Skin of body (tissue), 2 donors: Measurements from ENCODE around the gene SNX17. TPM values are rescaled to one million over a fixed set of nuclear protein-coding genes. Genes with fewer than 3 reads are reported as not detected.
A peak's percentile ranks its signal among the peaks of the same experiment; 100 is the strongest.
"Not testable (repeated sequence)": the region's sequence is repeated elsewhere in the genome, so short reads cannot be mapped to it uniquely, and the experiment has no call there.

Source experiments
- DNase-seq: peaks from one replicate; lab custom pipeline; 2025; lab: John Stamatoyannopoulos, UW
- total RNA-seq: library from RNA; depleted of rRNA; stranded (reverse); fragments of >200 nt; gene quantifications from one replicate; pipeline ENCODE4 v1.2.3, GENCODE V29; 2014

The SNX17 gene, protein sequence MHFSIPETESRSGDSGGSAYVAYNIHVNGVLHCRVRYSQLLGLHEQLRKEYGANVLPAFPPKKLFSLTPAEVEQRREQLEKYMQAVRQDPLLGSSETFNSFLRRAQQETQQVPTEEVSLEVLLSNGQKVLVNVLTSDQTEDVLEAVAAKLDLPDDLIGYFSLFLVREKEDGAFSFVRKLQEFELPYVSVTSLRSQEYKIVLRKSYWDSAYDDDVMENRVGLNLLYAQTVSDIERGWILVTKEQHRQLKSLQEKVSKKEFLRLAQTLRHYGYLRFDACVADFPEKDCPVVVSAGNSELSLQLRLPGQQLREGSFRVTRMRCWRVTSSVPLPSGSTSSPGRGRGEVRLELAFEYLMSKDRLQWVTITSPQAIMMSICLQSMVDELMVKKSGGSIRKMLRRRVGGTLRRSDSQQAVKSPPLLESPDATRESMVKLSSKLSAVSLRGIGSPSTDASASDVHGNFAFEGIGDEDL
- total RNA-seq, result 53.7 TPM

- peak; percentile 99 for DNase-seq
Observed at GRCh38 chr2:27370026-27370815, at the start of gene SNX17, which contains the start of gene EIF2B4. Gene SNX17, plus strand, starts transcription at chr2:27370616. Its CDS starts 128 bp downstream, at chr2:27370744. Gene EIF2B4, minus strand, starts transcription at chr2:27370338. Its CDS starts 24 bp downstream, at chr2:27370314.

DNA sequence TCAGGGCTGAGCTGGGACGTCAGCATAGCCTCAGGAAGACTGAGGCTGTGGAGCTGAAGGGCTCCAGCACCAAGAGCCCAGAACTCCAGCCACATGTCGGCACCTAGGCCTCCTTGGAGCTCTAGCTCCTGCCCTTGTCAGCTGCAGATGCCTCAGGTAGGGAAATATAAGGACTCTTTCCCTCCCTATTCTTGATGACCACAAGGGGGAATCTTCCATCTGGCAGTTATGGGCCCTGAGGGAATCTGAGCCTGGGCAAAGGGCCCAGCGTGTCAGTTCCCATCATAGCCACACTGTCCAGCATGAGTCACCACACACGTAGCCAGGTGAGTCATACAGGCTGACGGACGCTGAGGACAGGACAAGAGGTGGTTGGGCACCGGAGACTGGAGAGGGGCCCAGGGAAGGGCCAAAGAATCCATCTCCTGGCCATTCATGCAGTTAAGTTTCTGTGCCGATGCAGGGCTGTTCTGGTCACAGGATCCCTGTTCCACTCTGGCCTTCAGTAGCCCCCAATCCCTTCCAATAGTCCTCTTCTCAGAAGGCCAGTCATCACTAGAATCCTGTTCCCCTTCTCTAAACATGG is 49.4 kb upstream of the SNX17 start:
- DNase-seq, result no peak

DNA sequence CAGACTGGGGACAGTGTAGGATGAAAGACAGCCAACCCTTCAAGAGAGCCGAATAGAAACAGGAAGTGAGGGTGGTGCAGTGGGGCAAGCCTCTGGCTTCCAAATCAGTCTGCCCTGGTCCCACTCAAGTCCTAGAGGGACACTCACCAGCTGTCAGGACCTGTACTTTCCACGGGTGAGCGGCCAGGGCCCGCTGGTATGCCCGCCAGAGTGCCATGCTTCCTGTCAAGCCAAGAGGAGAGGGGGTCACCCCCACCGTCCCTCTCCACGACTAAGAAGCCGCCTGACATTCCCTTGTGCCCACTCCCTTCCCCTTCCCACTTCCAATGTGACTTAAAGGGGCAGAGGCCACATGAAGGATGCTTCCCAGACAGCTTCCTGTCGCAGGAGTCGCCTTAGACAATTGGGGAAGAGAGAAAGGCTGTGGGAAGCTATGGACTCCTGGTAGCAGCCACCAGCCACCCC is 48.1 kb upstream of the SNX17 start:
- DNase-seq, result no peak

DNA sequence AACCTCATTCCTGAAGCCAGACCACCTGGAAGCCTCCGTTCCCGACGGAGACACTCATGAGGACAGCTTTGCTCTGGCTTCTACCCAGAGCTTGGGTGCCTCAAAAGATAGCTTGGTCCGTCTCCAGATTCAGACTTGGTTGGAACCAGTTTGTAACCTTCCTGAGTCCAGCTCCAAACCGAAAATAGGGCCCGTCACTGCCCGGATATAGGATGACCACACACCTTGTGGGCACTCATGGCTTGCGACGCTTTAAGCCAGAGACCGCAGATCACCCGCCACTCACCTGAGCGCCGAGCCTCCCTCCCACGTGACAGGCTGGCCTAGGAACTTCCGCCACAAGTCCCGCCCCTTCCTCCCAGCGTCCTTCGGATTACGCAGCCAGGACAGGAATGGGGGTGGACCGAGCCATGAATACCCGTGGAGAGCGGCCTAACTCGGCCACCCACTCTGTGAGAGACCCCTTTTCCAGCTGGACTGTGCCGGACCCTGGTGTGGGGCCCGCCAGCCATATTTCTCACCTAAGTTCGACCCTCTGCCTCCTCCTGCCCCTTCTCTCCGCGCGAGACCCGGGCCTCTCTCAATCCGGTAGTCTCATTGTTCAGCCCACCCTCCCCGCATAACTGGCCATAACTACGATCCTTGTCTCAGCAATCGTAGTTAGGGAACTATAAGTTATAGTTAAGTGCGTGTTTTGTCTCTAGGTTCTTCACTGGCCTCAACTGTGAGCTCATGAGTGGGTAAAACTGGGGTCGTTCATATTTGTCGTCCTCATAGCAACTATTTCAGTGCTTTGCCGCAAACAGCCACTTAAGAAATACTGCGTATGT is 47.4 kb upstream of the SNX17 start, which contains the start of gene MPV17:
Gene MPV17 (minus strand): TSS at position 332 of the 830 bp plus-strand sequence. CDS start 580 bp downstream, outside the sequence.
- DNase-seq, result peak; percentile 73

- no peak for DNase-seq
Observed at GRCh38 chr2:27323596-27324285, 46.7 kb upstream of the SNX17 start.

DNA sequence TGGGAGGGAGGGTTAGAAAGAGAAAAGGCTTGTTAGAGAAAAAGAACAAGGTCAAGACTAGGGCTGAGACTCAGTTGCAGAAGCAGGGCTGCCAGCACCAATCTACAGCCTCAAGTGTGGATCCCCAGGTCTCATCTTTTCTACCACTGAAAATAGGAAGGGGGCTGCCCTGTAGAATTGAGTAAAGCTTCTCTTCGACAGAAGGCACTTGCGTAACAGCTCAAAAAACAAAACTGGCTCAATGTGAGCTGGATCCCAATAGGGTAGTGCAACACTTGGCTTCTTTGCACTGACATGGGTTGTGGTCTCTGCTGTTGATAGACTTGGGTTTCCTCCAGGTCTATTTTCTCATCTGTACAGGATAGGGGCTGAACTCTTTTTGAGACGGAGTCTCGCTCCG is 45.7 kb upstream of the SNX17 start:
- DNase-seq, result no peak

DNA sequence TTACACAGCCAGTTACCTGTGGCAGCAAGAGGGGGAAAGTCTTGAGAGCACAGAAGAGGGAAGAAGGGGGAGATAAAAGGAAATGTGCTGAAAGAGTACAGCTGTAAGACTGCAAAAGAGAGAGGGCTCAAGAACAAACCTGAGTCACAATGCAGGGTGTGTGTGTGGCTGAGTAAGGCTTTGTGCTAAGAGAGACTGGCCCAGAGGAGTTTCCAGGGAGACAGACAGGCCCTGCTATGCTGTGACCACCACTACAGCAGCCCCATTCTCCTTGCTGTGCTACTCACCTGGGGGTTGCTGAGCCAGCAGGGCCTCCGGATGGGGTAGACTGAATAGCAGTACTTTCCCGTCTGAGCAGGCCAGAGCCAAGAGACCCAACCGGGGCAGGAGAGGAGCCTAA is 35.1 kb upstream of the SNX17 start:
- no peak for DNase-seq

DNA sequence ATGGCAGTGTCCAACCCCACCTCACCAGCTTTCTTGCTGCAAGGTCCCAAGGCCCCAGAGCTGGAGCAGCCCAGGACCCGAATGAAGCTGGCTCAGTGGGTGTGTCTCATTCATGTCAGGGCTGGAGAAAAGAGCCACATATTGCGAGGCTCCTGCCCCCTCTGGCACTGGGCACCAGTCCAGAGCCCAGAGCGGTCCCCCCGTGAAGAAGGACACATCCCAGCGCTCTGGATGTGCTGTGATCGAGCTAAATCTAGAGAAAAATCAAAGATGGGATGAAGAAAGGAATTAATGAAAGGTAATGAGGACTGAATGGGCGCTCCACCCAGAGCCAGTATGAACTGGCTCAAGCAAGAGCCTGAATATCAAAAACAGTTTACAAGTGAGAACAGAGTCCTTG is 34.2 kb upstream of the SNX17 start:
- no peak for DNase-seq

- DNase-seq, result no peak
Observed at GRCh38 chr2:27347641-27348040, 22.8 kb upstream of the SNX17 start.

DNA sequence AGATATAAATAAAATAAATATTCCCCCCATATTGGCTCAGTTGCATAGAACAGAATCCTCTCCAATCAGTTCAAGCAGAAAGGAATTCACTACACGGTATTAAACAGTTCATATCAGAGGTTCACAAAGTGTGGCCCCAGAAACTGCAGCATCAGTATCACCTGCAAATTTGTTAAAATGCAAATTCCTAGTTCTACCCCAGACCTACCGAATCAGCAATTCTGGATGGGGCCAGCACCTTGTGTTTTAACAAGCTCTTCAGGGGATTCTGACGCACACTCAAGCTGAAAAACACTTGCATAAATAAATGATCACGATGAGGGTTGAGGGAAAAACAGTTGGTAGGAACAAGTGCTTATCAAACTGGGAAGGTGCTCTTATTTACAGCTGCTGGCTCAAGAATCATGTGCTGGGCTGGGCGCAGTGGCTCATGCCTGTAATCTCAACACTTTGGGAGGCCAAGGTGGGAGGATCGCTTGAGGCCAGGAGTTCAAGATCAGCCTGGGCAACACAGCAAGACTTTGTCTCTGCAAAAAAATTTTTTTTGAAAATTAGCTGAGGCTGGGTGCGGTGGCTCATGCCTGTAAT is 20.2 kb upstream of the SNX17 start:
- no peak for DNase-seq

- DNase-seq, result no peak
Observed at GRCh38 chr2:27351802-27352598, 18.4 kb upstream of the SNX17 start.

DNA sequence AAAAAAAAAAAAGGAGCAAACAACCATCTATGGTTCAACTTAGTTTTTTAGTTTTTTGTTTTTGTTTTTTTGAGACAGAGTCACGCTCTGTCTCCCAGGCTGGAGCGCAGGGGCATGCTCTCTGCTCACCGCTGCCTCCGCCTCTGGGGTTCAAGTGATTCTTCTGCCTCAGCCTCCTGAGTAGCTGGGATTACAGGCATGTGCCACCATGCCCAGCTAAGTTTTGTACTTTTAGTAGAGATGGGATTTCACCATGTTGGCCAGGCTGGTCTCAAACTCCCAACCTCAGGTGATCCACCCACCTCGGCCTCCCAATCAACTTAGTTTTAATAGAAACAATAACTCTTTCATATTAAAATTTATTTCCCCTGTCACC is 17.0 kb upstream of the SNX17 start:
- DNase-seq, result not testable (repeated sequence)

- DNase-seq, result no peak
Observed at GRCh38 chr2:27353762-27354596, 16.4 kb upstream of the SNX17 start.

DNA sequence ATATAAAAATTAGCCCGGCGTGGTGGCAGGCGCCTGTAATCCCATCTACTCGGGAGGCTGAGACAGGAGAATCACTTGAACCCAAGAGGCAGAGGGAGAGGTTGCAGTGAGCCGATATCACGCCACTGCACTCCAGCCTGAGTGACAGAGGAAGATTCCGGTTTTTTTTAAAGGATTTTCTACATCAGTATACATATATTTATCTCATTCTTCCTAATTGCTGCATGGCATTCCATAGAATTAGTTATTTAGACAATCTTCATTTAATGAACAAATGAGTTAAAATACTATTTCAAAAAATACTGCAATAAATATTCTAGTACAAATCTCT is 15.9 kb upstream of the SNX17 start:
- DNase-seq, result no peak

GRCh38 chr2:27356056-27356381 is 14.4 kb upstream of the SNX17 start:
- DNase-seq, result no peak

- peak; percentile 94 for DNase-seq
Observed at GRCh38 chr2:27356382-27357181, 13.8 kb upstream of the SNX17 start, which contains the start of gene GTF3C2. Gene GTF3C2, minus strand, starts transcription at chr2:27356764. Its CDS starts 13,210 bp downstream, at chr2:27343554.

GRCh38 chr2:27362678-27363420 is 7.6 kb upstream of the SNX17 start:
- DNase-seq, result no peak
